ENCODE results near the gene GASK1B. TPM values are rescaled to one million over a fixed set of nuclear protein-coding genes. Genes with fewer than 3 reads are reported as not detected.

The GASK1B gene
- total RNA-seq (2021; ENCODE audit: unreplicated experiment) (1.1 TPM), Bru-seq, nascent RNA (percentile 37 among the genes with signal in this experiment), BruChase-seq, experiment 1, labeled RNA remaining after a 2-hour chase (percentile 32 among the genes with signal in this experiment), BruChase-seq, experiment 2, labeled RNA remaining after a 6-hour chase (percentile 45 among the genes with signal in this experiment)
- 1.1 TPM for polyA plus RNA-seq (2012; ENCODE audit: insufficient read length)
- long read RNA-seq, partial matches to known transcripts, result 2 of 2 reads
- long read RNA-seq, other reads (novel, unspliced or antisense), result 0 of 2 reads

DNA sequence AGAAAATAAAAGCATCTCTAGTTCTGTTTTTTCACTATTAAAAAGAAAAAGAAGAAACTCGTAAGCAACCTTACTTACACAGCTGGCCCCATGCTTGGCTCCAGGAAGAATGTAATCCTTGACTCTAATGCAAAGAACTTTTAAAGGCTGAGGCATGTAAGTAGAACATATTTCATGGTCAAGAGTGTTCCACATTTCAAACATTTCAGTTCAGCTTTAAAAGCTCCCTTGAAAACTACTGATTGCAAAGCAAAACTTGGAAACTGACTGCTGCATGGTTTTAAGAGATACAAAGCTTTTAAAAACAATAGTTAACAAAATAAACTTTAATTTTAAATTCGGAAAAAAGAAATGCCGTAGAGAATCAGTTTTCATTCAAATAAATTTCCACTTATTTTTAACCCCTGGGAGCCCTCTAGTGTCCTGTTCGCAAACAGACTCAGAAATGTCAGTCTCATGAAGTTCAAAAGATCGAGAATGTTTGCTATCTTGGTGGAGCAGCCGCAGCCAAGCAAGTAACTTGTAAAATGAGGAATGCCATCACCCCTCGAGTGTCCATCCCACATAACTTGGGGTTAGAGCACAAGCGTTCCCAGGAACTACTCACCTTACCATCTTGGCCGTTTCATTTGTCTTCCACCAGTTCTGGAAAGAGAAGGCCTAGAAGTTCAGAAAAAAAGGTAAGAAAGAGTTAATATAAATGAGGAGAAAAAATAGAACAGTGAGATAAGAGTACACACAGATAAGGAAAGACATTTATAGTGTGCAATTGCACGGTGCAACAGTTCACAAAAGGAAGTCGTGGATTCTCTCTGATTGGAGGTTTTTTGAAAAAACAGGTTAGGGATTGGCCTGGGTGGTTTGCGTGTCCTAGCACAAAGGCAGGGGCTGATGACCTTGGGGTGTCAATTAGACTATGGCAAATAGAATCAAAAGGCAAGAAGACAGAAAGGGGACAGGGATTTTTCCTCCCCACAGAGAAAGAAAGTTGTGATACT, at the start of gene GASK1B:
Gene GASK1B, minus strand, starts transcription at position 765 of the 998 bp plus-strand sequence. CDS start 1,650 bp downstream, outside the sequence.
- CTCF ChIA-PET, result interaction anchor here (0.8 kb wide), 1 partner anchor 175 kb away, joined by 5 read pairs; no protein-coding TSS in a partner anchor

DNA sequence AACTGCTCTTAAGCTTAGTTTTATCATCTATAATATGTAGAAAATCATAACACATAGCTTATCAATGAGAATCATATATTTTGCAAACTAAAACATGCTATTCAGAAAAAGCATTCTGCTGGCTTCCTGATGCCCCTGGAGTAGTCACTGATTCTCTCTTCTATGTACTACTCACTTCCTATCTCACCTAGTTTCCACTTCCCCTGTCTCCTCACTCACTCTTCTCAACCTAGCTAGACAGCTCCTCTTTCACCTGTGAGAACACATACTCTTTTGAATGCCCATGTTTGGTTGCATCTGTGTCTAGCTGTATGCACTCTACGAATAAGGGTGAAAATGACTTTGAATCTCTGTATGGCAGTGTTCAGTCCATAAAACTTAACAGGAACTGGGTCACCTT, 46.8 kb upstream of the GASK1B start:
- no peaks in the 10 kb centered on the region for H3K9me3 ChIP-seq (ENCODE audit: control insufficient read depth, insufficient read depth, low read depth, low read length)
- CTCF ChIA-PET, result no interaction called here

More for the DNA sequence above, at the start of gene GASK1B:
- ATAC-seq (no peak; the same call in 1 of the 2 replicates), DNase-seq (ENCODE audit: low read depth, low spot score) (no peak)
- in situ Hi-C loops (cut with HindIII; ENCODE audit: low pct_unique_long_range_greater_than_20kb, low sequenced_read_pairs) (no loop called here), intact Hi-C loops (cut with micrococcal nuclease; ENCODE audit: unreplicated experiment) (loop anchor here (1.0 to 5.0 kb wide), 2 partner anchors 180 to 955 kb away; no protein-coding TSS in a partner anchor)
- Histone ChIP-seq H3K27ac (ENCODE audit: low read length) (no peak within 1 kb of the TSS), H3K27me3 (ENCODE audit: control insufficient read depth, insufficient read depth, low read length) (no peaks in the 10 kb centered on the region), H3K4me1 (ENCODE audit: control insufficient read depth, insufficient read depth, low read length) (peaks cover 3% of the 10 kb centered on the region; the same call in 1 of the 2 replicates), H3K36me3 (ENCODE audit: control insufficient read depth, insufficient read depth, low read length) (no peaks in the 10 kb centered on the region), H3K4me3 (ENCODE audit: low read depth in 2 of 2, low read length in 2 of 2) (peak within 1 kb of the TSS in 1 of 2 experiments; percentile 27; a peak in 2 of 4 replicates), H3K9me3 (ENCODE audit: control insufficient read depth, insufficient read depth, low read depth, low read length) (no peaks in the 10 kb centered on the region)
- POLR2A ChIA-PET, result no interaction called here
- no peak for TF ChIP-seq POLR2AphosphoS5 (IDR thresholded peaks at IDR 0.05; ENCODE audit: low read depth, low read length)
- TF ChIP-seq, protein P1, sequence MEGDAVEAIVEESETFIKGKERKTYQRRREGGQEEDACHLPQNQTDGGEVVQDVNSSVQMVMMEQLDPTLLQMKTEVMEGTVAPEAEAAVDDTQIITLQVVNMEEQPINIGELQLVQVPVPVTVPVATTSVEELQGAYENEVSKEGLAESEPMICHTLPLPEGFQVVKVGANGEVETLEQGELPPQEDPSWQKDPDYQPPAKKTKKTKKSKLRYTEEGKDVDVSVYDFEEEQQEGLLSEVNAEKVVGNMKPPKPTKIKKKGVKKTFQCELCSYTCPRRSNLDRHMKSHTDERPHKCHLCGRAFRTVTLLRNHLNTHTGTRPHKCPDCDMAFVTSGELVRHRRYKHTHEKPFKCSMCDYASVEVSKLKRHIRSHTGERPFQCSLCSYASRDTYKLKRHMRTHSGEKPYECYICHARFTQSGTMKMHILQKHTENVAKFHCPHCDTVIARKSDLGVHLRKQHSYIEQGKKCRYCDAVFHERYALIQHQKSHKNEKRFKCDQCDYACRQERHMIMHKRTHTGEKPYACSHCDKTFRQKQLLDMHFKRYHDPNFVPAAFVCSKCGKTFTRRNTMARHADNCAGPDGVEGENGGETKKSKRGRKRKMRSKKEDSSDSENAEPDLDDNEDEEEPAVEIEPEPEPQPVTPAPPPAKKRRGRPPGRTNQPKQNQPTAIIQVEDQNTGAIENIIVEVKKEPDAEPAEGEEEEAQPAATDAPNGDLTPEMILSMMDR (IDR thresholded peaks at IDR 0.05), result peak; percentile 73
- no TSS peak for BruUV-seq (replicated peaks)

More for the DNA sequence above, 46.8 kb upstream of the GASK1B start:
- POLR2A ChIA-PET, result no interaction called here
- BruUV-seq (replicated peaks), result no TSS peak
- H3K27ac ChIP-seq (ENCODE audit: low read length), result no peak overlapping the region
- H3K4me3 ChIP-seq (ENCODE audit: low read depth in 2 of 2, low read length in 2 of 2), result no peak overlapping the region
- in situ Hi-C loops (cut with HindIII; ENCODE audit: low pct_unique_long_range_greater_than_20kb, low sequenced_read_pairs), result no loop called here
- no peak for DNase-seq (ENCODE audit: low read depth, low spot score)
- intact Hi-C loops (cut with micrococcal nuclease; ENCODE audit: unreplicated experiment), result no loop called here
- H3K4me1 ChIP-seq (ENCODE audit: control insufficient read depth, insufficient read depth, low read length), result no peaks in the 10 kb centered on the region
- H3K36me3 ChIP-seq (ENCODE audit: control insufficient read depth, insufficient read depth, low read length), result no peaks in the 10 kb centered on the region
- H3K27me3 ChIP-seq (ENCODE audit: control insufficient read depth, insufficient read depth, low read length), result no peaks in the 10 kb centered on the region
- TF ChIP-seq, protein P1 (IDR thresholded peaks at IDR 0.05), result no peak
- TF ChIP-seq TCF7L2 (IDR thresholded peaks at IDR 0.05; ENCODE audit: low read depth, low read length) (no peak), POLR2AphosphoS5 (IDR thresholded peaks at IDR 0.05; ENCODE audit: low read depth, low read length) (no peak), SIN3A (IDR thresholded peaks at IDR 0.05; ENCODE audit: borderline replicate concordance, insufficient read depth, low read depth, low read length) (no peak)
- TF ChIP-seq, protein P2, sequence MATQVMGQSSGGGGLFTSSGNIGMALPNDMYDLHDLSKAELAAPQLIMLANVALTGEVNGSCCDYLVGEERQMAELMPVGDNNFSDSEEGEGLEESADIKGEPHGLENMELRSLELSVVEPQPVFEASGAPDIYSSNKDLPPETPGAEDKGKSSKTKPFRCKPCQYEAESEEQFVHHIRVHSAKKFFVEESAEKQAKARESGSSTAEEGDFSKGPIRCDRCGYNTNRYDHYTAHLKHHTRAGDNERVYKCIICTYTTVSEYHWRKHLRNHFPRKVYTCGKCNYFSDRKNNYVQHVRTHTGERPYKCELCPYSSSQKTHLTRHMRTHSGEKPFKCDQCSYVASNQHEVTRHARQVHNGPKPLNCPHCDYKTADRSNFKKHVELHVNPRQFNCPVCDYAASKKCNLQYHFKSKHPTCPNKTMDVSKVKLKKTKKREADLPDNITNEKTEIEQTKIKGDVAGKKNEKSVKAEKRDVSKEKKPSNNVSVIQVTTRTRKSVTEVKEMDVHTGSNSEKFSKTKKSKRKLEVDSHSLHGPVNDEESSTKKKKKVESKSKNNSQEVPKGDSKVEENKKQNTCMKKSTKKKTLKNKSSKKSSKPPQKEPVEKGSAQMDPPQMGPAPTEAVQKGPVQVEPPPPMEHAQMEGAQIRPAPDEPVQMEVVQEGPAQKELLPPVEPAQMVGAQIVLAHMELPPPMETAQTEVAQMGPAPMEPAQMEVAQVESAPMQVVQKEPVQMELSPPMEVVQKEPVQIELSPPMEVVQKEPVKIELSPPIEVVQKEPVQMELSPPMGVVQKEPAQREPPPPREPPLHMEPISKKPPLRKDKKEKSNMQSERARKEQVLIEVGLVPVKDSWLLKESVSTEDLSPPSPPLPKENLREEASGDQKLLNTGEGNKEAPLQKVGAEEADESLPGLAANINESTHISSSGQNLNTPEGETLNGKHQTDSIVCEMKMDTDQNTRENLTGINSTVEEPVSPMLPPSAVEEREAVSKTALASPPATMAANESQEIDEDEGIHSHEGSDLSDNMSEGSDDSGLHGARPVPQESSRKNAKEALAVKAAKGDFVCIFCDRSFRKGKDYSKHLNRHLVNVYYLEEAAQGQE (IDR thresholded peaks at IDR 0.05; ENCODE audit: insufficient read depth in 1 of 2, low read depth in 2 of 2, low read length in 1 of 2), result no peak
- ATAC-seq, result no peak
